ENCODE results near the gene MMP17.

DNA sequence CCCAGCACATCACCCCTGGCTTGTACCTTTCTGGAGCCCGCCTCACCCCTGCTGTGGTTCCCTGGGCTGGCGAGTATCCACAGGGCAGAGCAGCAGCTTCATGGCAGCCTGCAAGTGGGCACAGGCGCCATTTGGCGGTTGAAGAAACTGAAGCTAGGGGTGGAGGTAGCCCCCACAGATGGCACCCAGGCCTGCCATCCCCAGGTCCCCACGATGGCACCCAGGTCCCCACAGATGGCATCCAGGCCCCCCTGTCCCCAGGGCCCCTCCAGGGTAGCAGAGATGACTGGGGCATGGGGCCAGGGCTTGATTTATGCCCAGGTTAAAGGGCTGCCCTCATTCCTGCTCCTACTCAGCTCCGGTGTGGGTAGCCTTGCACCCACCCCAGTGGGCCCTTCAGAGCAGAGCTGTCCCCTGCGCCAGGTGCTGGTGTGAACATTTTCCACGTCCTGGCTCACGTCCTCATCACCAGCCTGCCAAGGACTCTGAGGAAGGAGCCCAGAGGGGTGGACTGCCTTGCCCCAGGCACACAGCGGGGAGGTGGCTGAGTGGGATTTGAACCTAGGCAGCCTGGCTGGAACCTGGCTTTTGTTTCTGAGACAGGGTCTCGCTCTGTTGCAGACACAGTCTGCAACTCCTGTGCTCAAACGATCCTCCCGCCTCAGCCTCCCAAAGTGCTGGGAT lies 8.7 kb downstream of the MMP17 start:
- TF ChIP-seq, protein P1, sequence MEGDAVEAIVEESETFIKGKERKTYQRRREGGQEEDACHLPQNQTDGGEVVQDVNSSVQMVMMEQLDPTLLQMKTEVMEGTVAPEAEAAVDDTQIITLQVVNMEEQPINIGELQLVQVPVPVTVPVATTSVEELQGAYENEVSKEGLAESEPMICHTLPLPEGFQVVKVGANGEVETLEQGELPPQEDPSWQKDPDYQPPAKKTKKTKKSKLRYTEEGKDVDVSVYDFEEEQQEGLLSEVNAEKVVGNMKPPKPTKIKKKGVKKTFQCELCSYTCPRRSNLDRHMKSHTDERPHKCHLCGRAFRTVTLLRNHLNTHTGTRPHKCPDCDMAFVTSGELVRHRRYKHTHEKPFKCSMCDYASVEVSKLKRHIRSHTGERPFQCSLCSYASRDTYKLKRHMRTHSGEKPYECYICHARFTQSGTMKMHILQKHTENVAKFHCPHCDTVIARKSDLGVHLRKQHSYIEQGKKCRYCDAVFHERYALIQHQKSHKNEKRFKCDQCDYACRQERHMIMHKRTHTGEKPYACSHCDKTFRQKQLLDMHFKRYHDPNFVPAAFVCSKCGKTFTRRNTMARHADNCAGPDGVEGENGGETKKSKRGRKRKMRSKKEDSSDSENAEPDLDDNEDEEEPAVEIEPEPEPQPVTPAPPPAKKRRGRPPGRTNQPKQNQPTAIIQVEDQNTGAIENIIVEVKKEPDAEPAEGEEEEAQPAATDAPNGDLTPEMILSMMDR (conservative IDR thresholded peaks at IDR 0.05; ENCODE audit: low read length) = no peak
- no peak for TF ChIP-seq EZH2phosphoT487 (IDR thresholded peaks at IDR 0.05; ENCODE audit: borderline replicate concordance, low read depth, low read length)

Measured in OCI-LY7 (cell line).